ENCODE data around the gene ZSCAN2.

DNA sequence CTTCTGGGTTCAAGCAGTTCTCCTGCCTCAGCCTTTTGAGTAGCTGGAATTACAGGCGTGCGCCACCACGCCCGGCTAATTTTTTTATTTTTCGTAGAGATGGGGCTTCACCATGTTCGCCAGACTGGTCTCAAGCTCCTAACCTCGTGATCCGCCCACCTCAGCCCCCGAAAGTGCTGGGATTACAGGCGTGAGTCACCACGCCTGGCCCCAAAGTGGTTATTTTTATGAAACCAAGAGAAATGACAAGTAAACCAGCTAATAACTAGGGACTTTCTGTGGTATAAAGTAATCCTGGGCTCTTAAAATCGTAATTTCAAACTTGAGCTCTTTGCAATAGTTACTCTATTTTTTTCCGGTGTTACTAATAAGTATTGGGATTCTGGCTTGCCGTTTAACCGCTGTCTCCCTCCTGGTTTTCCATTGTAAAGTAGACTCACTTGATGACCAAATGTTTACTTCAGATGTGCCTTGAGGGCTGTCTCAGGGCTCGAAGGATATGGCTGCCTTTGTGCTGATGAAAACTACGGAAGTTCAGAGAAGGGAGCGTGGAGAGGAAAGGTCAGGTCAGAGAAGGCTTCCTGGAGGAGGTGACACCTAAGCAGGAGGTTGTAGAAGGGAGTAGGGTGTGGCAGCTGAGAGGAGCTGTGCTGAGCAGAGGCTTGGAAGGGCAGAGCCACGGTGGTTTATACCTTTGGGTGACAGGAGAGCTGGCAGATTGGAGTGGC, 4.2 kb downstream of the ZSCAN2 start:
- TF ChIP-seq, protein P1, sequence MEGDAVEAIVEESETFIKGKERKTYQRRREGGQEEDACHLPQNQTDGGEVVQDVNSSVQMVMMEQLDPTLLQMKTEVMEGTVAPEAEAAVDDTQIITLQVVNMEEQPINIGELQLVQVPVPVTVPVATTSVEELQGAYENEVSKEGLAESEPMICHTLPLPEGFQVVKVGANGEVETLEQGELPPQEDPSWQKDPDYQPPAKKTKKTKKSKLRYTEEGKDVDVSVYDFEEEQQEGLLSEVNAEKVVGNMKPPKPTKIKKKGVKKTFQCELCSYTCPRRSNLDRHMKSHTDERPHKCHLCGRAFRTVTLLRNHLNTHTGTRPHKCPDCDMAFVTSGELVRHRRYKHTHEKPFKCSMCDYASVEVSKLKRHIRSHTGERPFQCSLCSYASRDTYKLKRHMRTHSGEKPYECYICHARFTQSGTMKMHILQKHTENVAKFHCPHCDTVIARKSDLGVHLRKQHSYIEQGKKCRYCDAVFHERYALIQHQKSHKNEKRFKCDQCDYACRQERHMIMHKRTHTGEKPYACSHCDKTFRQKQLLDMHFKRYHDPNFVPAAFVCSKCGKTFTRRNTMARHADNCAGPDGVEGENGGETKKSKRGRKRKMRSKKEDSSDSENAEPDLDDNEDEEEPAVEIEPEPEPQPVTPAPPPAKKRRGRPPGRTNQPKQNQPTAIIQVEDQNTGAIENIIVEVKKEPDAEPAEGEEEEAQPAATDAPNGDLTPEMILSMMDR (IDR thresholded peaks at IDR 0.05) = no peak
- no peak for TF ChIP-seq POLR2A (IDR thresholded peaks at IDR 0.05)
- no peak for TF ChIP-seq EP300 (IDR thresholded peaks at IDR 0.05)
